Spleen (tissue), 11 donors: ENCODE results near the gene PICK1. TPM values are rescaled to one million over a fixed set of nuclear protein-coding genes. Genes with fewer than 3 reads are reported as not detected.

Experiments used
- DNase-seq: peaks from one replicate; pipeline ENCODE4 v3.0.0-alpha.2; 2020
- H3K27ac ChIP-seq, 8 donors: fragments of 200-600 bp; sonication (generic) in 7 of 8; 1 replicate in 4 of 8; 2 replicates in 4 of 8; pipeline versions ENCODE4 v1.5.0 to v1.8.0; 2016 to 2021; ENCODE audit warnings: inconsistent platforms in 4 of 8, mild to moderate bottlenecking in 4 of 8, moderate library complexity in 1 of 8
- H3K27me3 ChIP-seq, 7 donors: fragments of 200-600 bp; sonication (generic) in 6 of 7; replicated peaks in 1 of 7; 1 replicate in 4 of 7; 2 replicates in 3 of 7; pipeline versions ENCODE4 v1.5.0 to v1.8.0; 2016 to 2021; ENCODE audit warnings: inconsistent platforms in 3 of 7, mild to moderate bottlenecking in 1 of 7
- H3K36me3 ChIP-seq, 6 donors: fragments of 200-600 bp; sonication (generic) in 5 of 6; 1 replicate in 4 of 6; 2 replicates in 2 of 6; pipeline versions ENCODE4 v1.5.0 to v1.8.0; 2016 to 2021; ENCODE audit warnings: inconsistent platforms in 2 of 6
- H3K4me1 ChIP-seq, 6 donors: fragments of 200-600 bp; sonication (generic) in 5 of 6; 1 replicate in 3 of 6; 2 replicates in 3 of 6; pipeline versions ENCODE4 v1.5.0 to v1.8.0; 2016 to 2021; ENCODE audit warnings: inconsistent platforms in 3 of 6
- H3K4me3 ChIP-seq, 8 donors: fragments of 200-600 bp; sonication (generic) in 7 of 8; 1 replicate in 4 of 8; 2 replicates in 4 of 8; pipeline versions ENCODE4 v1.5.0 to v1.8.0; 2016 to 2021; ENCODE audit warnings: inconsistent platforms in 4 of 8, mild to moderate bottlenecking in 4 of 8, moderate library complexity in 2 of 8
- H3K9me3 ChIP-seq, 8 donors: fragments of 200-600 bp; sonication (generic) in 7 of 8; 1 replicate in 4 of 8; 2 replicates in 4 of 8; pipeline versions ENCODE4 v1.5.0 to v1.8.0; 2016 to 2021; ENCODE audit warnings: inconsistent platforms in 4 of 8
- CTCF ChIP-seq, 11 experiments: fragments of 200-600 bp in 7 of 11; fragments of 450-650 bp in 4 of 11; sonication (generic) in 4 of 11; IDR thresholded peaks in 8 of 11; conservative IDR thresholded peaks in 3 of 11; 1 replicate in 7 of 11; 2 replicates in 4 of 11; pipeline versions ENCODE4 v1.4.0 to v1.8.0; 2016 to 2021; ENCODE audit warnings: antibody characterized with exemption in 11 of 11, inconsistent platforms in 4 of 11, mild to moderate bottlenecking in 1 of 11
- POLR2A ChIP-seq, 3 donors: fragments of 450-650 bp; IDR thresholded peaks; one replicate each; pipeline ENCODE4 v1.5.1; 2017; ENCODE audit warnings: antibody characterized with exemption in 3 of 3, mild to moderate bottlenecking in 1 of 3
- POLR2AphosphoS5 ChIP-seq, 3 donors: sonication (generic); formaldehyde crosslinking; IDR thresholded peaks; one replicate each; pipeline ENCODE4 v1.5.1; 2017; ENCODE audit warnings: antibody characterized with exemption in 3 of 3
- WGBS, 5 donors: extraction: QIAGEN DNeasy Blood & Tissue Kit in 3 of 5; methylation state at CpG; one replicate each; pipeline versions ENCODE4 v1.1.5 to v1.1.7; 2013 to 2018; 5-methylcytosine and 5-hydroxymethylcytosine counted together
- intact Hi-C: fragments of 100-400 bp; cut with DNase I; formaldehyde crosslinking; loops from one replicate; pipeline ENCODE4 v1.15.0; 2023; ENCODE audit warnings: low total_unique reads
- polyA plus RNA-seq, 3 donors: library from polyadenylated mRNA; stranded (reverse); fragments of 200-250 nt; gene quantifications; one replicate each; pipeline ENCODE4 v1.2.1, GENCODE V29; 2013
- total RNA-seq, 7 donors: library from RNA; depleted of rRNA in 3 of 7; stranded (reverse); fragments of >200 nt in 3 of 7; fragmentation: NEBNext Ultra II Directional in 4 of 7; extraction: Animal tissue kit (Norgen Biotek cat#: 25700) in 4 of 7; gene quantifications; one replicate each; pipeline versions ENCODE4 v1.1.0 to v1.2.1, GENCODE V29; 2016 to 2021
- donor health status: healthy with polysubstance abuse.
- donor health status: DM: no; HTN: no; CAD: no; lungs with moderate emphysema.
- donor health status: DM: no; HTN: no; CAD: no.
- donor health status: Bipolar disorder and iron deficiency.
- donor health status: healthy.
- donor health status: DM: no; HTN: no; CAD: no.
- donor health status: DM: yes; HTN: yes; CAD: no.

Gene PICK1
- total and polyA plus RNA-seq, 10 donors, result 14.9 to 34.2 (median 28.4) TPM

GRCh38 chr22:38104084-38104483, 46.9 kb downstream of the PICK1 start:
- no peak overlapping the region for H3K27ac ChIP-seq
- intact Hi-C loops, result no loop called here
- no peaks in the 10 kb centered on the region for H3K36me3 ChIP-seq
- H3K4me1 ChIP-seq, result no peaks in the 10 kb centered on the region
- TF ChIP-seq POLR2A (IDR thresholded peaks at IDR 0.05), result no peak
- TF ChIP-seq POLR2AphosphoS5 (IDR thresholded peaks at IDR 0.05), result no peak
- peak in 1 of 11 experiments; percentile 40 for TF ChIP-seq CTCF (IDR thresholded peaks at IDR 0.05 in 8 of 11, conservative IDR thresholded peaks at IDR 0.05 in 3 of 11)
- no peaks in the 10 kb centered on the region for H3K9me3 ChIP-seq
- no peaks in the 10 kb centered on the region for H3K27me3 ChIP-seq
- no peak for DNase-seq
- 83 to 92% (median 88%) methylated on average over 6 of the region's 6 CpGs for WGBS, 5 donors
- H3K4me3 ChIP-seq, result no peak overlapping the region

- intact Hi-C loops, result no loop called here
- WGBS, 5 donors, result 78 to 88% (median 87%) methylated on average over 16 to 17 of the region's 17 CpGs
- no peaks in the 10 kb centered on the region for H3K27me3 ChIP-seq
- no peaks in the 10 kb centered on the region for H3K4me1 ChIP-seq
- TF ChIP-seq POLR2A (IDR thresholded peaks at IDR 0.05) (no peak), POLR2AphosphoS5 (IDR thresholded peaks at IDR 0.05) (no peak), CTCF (IDR thresholded peaks at IDR 0.05 in 8 of 11, conservative IDR thresholded peaks at IDR 0.05 in 3 of 11) (no peak)
- peaks cover 0 to 6% (median under 1%) of the 10 kb centered on the region in 6 donors for H3K36me3 ChIP-seq
- no peak overlapping the region for H3K27ac ChIP-seq
- no peak for DNase-seq
- H3K9me3 ChIP-seq, result no peaks in the 10 kb centered on the region
- no peak overlapping the region for H3K4me3 ChIP-seq
Measured at GRCh38 chr22:38106814-38107578, 49.8 kb downstream of the PICK1 start.

- Histone ChIP-seq H3K4me1 (no peaks in the 10 kb centered on the region), H3K27ac (no peak overlapping the region), H3K9me3 (no peaks in the 10 kb centered on the region), H3K36me3 (peaks cover 0 to 13% (median 5%) of the 10 kb centered on the region in 6 donors), H3K4me3 (no peak overlapping the region), H3K27me3 (no peaks in the 10 kb centered on the region)
- intact Hi-C loops, result no loop called here
- TF ChIP-seq CTCF (IDR thresholded peaks at IDR 0.05 in 8 of 11, conservative IDR thresholded peaks at IDR 0.05 in 3 of 11) (no peak), POLR2A (IDR thresholded peaks at IDR 0.05) (no peak), POLR2AphosphoS5 (IDR thresholded peaks at IDR 0.05) (no peak)
- DNase-seq, result no peak
- 78 to 91% (median 86%) methylated on average over 10 to 17 of the region's 17 CpGs for WGBS, 5 donors
Measured at GRCh38 chr22:38107692-38108515, 50.7 kb downstream of the PICK1 start.
